ENCODE measurements around the gene STK10.

STK10 gene

GRCh38 chr5:172213126-172213525, 25.1 kb upstream of the STK10 start:
- ATAC-seq: no peak
- TF ChIP-seq RARB (CRISPR knock-in tag; IDR thresholded peaks at IDR 0.05) (no peak), OSR1 (CRISPR knock-in tag; IDR thresholded peaks at IDR 0.05) (no peak), ZFP30 (CRISPR knock-in tag; IDR thresholded peaks at IDR 0.05) (no peak), PATZ1 (CRISPR knock-in tag; IDR thresholded peaks at IDR 0.05; ENCODE audit: borderline replicate concordance) (no peak), ZNF70 (CRISPR knock-in tag; IDR thresholded peaks at IDR 0.05) (no peak), TCF4 (CRISPR knock-in tag; IDR thresholded peaks at IDR 0.05; ENCODE audit: borderline replicate concordance) (no peak), CSDC2 (CRISPR knock-in tag; IDR thresholded peaks at IDR 0.05) (no peak), CREB5 (CRISPR knock-in tag; IDR thresholded peaks at IDR 0.05; ENCODE audit: low read depth) (no peak), ZNF8 (CRISPR knock-in tag; IDR thresholded peaks at IDR 0.05) (no peak), CSRNP3 (CRISPR knock-in tag; IDR thresholded peaks at IDR 0.05) (no peak), ESRRG (CRISPR knock-in tag; IDR thresholded peaks at IDR 0.05) (no peak), ZNF565 (CRISPR knock-in tag; conservative IDR thresholded peaks at IDR 0.05; ENCODE audit: low read depth) (no peak)

GRCh38 chr5:172211676-172212075, 23.7 kb upstream of the STK10 start:
- ATAC-seq: no peak
- no peak for TF ChIP-seq ZNF8 (CRISPR knock-in tag; IDR thresholded peaks at IDR 0.05)
- no peak for TF ChIP-seq SNAI2 (CRISPR knock-in tag; IDR thresholded peaks at IDR 0.05)
- TF ChIP-seq ARNTL (CRISPR knock-in tag; IDR thresholded peaks at IDR 0.05; ENCODE audit: borderline replicate concordance, low read depth): no peak
- no peak for TF ChIP-seq CREB5 (CRISPR knock-in tag; IDR thresholded peaks at IDR 0.05; ENCODE audit: low read depth)
- TF ChIP-seq POU6F1 (CRISPR knock-in tag; IDR thresholded peaks at IDR 0.05; ENCODE audit: borderline replicate concordance, low read depth): no peak
- TF ChIP-seq BACH2 (CRISPR knock-in tag; IDR thresholded peaks at IDR 0.05; ENCODE audit: borderline replicate concordance): no peak
- no peak for TF ChIP-seq PATZ1 (CRISPR knock-in tag; IDR thresholded peaks at IDR 0.05; ENCODE audit: borderline replicate concordance)
- no peak for TF ChIP-seq TCF4 (CRISPR knock-in tag; IDR thresholded peaks at IDR 0.05; ENCODE audit: borderline replicate concordance)

- ATAC-seq: no peak
- TF ChIP-seq TSHZ2 (CRISPR knock-in tag; IDR thresholded peaks at IDR 0.05): no peak
- no peak for TF ChIP-seq CSDC2 (CRISPR knock-in tag; IDR thresholded peaks at IDR 0.05)
- TF ChIP-seq CREB5 (CRISPR knock-in tag; IDR thresholded peaks at IDR 0.05; ENCODE audit: low read depth): no peak
- no peak for TF ChIP-seq GLIS3 (CRISPR knock-in tag; IDR thresholded peaks at IDR 0.05)
- no peak for TF ChIP-seq SNAI2 (CRISPR knock-in tag; IDR thresholded peaks at IDR 0.05)
- no peak for TF ChIP-seq PPARA (CRISPR knock-in tag; IDR thresholded peaks at IDR 0.05; ENCODE audit: borderline replicate concordance)
- TF ChIP-seq ZNF565 (CRISPR knock-in tag; conservative IDR thresholded peaks at IDR 0.05; ENCODE audit: low read depth): no peak
- no peak for TF ChIP-seq CSRNP3 (CRISPR knock-in tag; IDR thresholded peaks at IDR 0.05)
- TF ChIP-seq PATZ1 (CRISPR knock-in tag; IDR thresholded peaks at IDR 0.05; ENCODE audit: borderline replicate concordance): no peak
These were observed 21.7 kb upstream of the STK10 start for GRCh38 chr5:172209714-172210113.
